ENCODE data around the gene SMIM12. TPM values are rescaled to one million over a fixed set of nuclear protein-coding genes. Genes with fewer than 3 reads are reported as not detected.
"Not testable (repeated sequence)": the region's sequence is repeated elsewhere in the genome, so short reads cannot be mapped to it uniquely, and the experiment has no call there.

The SMIM12 gene
- total and polyA plus RNA-seq, 7 donors, result 18.0 to 63.1 (median 25.3) TPM

DNA sequence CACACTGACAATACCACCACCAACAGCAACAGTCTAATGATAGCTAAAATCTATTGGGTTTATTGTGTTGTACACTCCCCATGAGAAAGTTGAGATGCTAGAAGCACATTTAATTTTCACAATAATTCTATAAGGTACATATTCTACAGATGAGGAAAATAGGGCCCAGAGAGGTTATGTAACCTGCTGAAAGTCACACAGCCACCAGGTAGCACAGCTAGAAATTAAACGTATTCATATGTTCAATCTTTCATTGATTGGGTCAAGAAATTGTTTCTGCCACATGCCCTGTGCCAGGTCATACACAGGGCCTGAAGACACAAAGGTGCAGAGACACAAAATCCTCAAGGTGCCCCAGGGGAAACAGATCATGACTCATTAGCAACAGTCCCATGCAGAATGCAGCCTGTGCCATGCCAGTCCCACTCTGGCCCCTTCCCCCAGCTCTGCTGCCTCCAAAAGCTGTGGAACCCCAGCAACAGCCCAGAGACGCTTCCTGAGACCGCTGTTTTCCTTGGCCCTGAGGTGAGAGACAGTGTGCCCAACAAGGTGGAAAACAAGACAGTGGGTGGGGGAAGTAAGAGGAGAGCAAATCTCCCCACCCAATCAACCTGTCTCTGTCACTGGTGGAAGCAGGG is 34.6 kb downstream of the SMIM12 start:
- DNase-seq, result no peak
- no peaks in the 10 kb centered on the region for H3K27me3 ChIP-seq
- no peak overlapping the region for H3K4me3 ChIP-seq
- no peaks in the 10 kb centered on the region for H3K4me1 ChIP-seq
- H3K36me3 ChIP-seq, result no peaks in the 10 kb centered on the region
- TF ChIP-seq CTCF (IDR thresholded peaks at IDR 0.05) (no peak), EP300 (IDR thresholded peaks at IDR 0.05) (no peak), POLR2AphosphoS5 (IDR thresholded peaks at IDR 0.05) (no peak), POLR2A (IDR thresholded peaks at IDR 0.05) (no peak)
- no peak overlapping the region for H3K27ac ChIP-seq
- no peaks in the 10 kb centered on the region for H3K9me3 ChIP-seq
- 91% methylated on average over 3 of the region's 3 CpGs for WGBS, 2 donors
- intact Hi-C loops (cut with DNase I), result no loop called here

GRCh38 chr1:34822202-34822601 is 37.3 kb downstream of the SMIM12 start:
- 50 to 62% methylated on average over 3 of the region's 3 CpGs for WGBS, 2 donors
- no peaks in the 10 kb centered on the region for H3K9me3 ChIP-seq
- TF ChIP-seq CTCF (IDR thresholded peaks at IDR 0.05), result no peak
- TF ChIP-seq POLR2AphosphoS5 (IDR thresholded peaks at IDR 0.05), result no peak
- TF ChIP-seq EP300 (IDR thresholded peaks at IDR 0.05), result no peak
- TF ChIP-seq POLR2A (IDR thresholded peaks at IDR 0.05), result no peak
- H3K4me3 ChIP-seq, result no peak overlapping the region
- H3K27ac ChIP-seq, result no peak overlapping the region
- DNase-seq, result no peak
- intact Hi-C loops (cut with DNase I), result no loop called here
- no peaks in the 10 kb centered on the region for H3K4me1 ChIP-seq
- H3K36me3 ChIP-seq, result no peaks in the 10 kb centered on the region
- no peaks in the 10 kb centered on the region for H3K27me3 ChIP-seq

DNA sequence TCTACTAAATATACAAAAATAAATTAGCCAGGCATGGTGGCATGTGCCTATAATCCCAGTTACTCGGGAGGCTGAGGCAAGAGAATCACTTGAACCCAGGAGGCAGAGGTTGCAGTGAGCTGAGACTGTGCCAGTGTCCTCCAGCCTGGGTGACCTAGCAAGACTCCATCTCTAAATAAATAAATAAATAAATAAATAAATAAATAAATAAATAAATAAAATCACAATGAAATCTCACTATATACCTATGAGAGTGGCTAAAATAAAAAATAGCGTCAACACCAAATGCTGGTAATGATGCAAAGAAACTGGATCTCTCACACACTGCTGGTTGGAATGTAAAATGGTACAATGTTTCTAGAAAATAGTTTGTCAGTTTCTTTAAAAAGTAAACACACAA is 40.7 kb downstream of the SMIM12 start:
- 92 to 96% methylated on average over 2 of the region's 2 CpGs for WGBS, 2 donors
- H3K4me3 ChIP-seq; H3K9me3 ChIP-seq; intact Hi-C loops (cut with DNase I); H3K27ac ChIP-seq; H3K36me3 ChIP-seq; H3K27me3 ChIP-seq; H3K4me1 ChIP-seq; DNase-seq: not testable (repeated sequence)

GRCh38 chr1:34816778-34817177 is 42.8 kb downstream of the SMIM12 start:
- intact Hi-C loops (cut with DNase I), result no loop called here
- no peaks in the 10 kb centered on the region for H3K27me3 ChIP-seq
- no peak overlapping the region for H3K27ac ChIP-seq
- H3K4me3 ChIP-seq, result no peak overlapping the region
- no peaks in the 10 kb centered on the region for H3K36me3 ChIP-seq
- DNase-seq, result no peak
- WGBS, 2 donors, result 20 to 68% methylated on average over 3 of the region's 3 CpGs
- TF ChIP-seq CTCF (IDR thresholded peaks at IDR 0.05) (no peak), POLR2AphosphoS5 (IDR thresholded peaks at IDR 0.05) (no peak), POLR2A (IDR thresholded peaks at IDR 0.05) (no peak), EP300 (IDR thresholded peaks at IDR 0.05) (no peak)
- no peaks in the 10 kb centered on the region for H3K9me3 ChIP-seq
- H3K4me1 ChIP-seq, result no peaks in the 10 kb centered on the region

GRCh38 chr1:34816332-34816731 is 43.2 kb downstream of the SMIM12 start:
- no peaks in the 10 kb centered on the region for H3K9me3 ChIP-seq
- no peaks in the 10 kb centered on the region for H3K4me1 ChIP-seq
- no peak for TF ChIP-seq EP300 (IDR thresholded peaks at IDR 0.05)
- no peak for TF ChIP-seq POLR2A (IDR thresholded peaks at IDR 0.05)
- no peaks in the 10 kb centered on the region for H3K27me3 ChIP-seq
- H3K27ac ChIP-seq, result no peak overlapping the region
- intact Hi-C loops (cut with DNase I), result no loop called here
- no peaks in the 10 kb centered on the region for H3K36me3 ChIP-seq
- no peak for DNase-seq
- no peak overlapping the region for H3K4me3 ChIP-seq

- H3K9me3 ChIP-seq; H3K4me1 ChIP-seq; H3K27ac ChIP-seq; intact Hi-C loops (cut with DNase I); H3K36me3 ChIP-seq; H3K27me3 ChIP-seq; H3K4me3 ChIP-seq; DNase-seq: not testable (repeated sequence)
- WGBS, 2 donors, result 88 to 95% methylated on average over 3 of the region's 3 CpGs
Observed at GRCh38 chr1:34810781-34811180, 48.8 kb downstream of the SMIM12 start.
